HG03342 (cell line): ENCODE measurements around the gene CNTN6.
"Not testable (repeated sequence)": the region's sequence is repeated elsewhere in the genome, so short reads cannot be mapped to it uniquely, and the experiment has no call there.

ENCODE experiments used
- ATAC-seq: cut with Tn5 transposase; IDR thresholded peaks from one replicate; pipeline ENCODE4 v1.9.1; 2021; ENCODE audit warnings: mild to moderate bottlenecking, moderate library complexity; ENCODE audit not compliant: unreplicated experiment

CNTN6 gene

DNA sequence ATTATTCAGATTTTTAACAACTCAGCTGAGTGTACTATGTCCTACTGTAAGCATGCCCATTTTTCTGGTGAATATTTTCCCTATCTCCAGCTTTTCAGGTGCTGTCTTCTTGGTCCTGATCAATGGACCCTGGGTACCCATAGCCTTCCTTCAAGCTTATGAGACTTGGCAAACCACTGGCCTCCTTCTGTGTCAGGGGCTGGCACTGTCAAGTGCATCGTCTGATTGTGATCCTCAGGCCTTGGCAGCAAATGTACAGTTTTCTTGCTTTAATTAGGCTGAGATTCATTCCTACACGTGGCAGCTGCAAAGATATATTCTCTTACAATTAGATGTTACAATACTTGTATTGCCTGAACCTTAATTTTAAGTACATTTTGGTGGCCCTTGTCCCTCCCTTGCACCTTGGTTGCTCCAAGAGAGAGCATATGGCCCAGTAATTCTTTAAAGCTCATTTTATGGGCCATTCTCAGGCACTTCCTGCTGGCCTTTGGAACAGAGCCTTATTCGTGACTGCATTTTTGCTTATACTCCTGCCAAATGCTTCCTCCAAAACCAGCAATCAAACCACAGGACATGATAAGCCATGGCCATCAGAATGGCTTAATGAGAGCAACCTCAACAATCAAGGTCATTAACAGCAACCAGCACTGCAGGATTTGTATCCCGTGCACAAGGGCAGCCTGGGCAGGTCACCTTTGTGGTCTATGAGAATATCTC, 179.9 kb downstream of the CNTN6 start:
- ATAC-seq, result no peak

DNA sequence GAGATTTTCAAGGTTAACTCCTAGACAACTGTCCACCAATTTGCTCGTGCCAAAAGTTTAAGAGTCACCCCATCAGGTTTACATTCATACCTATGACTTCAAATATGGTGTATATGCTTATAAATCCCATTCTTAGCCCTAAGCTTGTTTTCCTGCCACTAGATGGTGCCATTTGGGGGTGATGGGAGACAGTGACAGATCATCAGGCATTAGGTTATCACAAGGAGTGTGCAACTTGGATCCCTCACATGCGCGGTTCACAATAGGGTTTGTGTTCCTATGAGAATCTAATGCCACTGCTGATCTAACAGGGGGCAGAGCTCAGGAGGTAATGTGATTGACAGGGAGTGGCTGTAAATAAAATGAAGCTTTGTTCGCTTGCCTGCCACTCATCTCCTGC, 182.7 kb downstream of the CNTN6 start:
- no peak for ATAC-seq

DNA sequence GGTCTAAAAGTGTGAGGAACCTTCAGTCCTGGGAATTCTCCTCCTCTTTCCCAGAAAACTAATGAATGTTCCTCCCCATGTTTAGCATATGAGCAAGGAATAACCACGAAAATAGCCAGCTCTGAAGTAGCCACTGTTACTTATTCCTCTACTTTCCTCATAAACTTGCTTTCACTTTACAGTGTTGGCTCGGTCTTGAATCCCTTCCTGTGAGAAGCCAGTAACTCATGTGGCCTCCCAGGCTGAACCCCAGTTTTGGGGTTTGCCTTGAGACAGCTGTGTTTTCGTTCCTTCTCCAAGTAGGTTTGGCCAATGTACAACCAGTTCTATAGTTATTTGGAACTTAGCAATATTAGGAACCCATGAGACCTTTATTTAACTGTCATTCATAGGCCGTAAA, 195.0 kb downstream of the CNTN6 start:
- no peak for ATAC-seq

DNA sequence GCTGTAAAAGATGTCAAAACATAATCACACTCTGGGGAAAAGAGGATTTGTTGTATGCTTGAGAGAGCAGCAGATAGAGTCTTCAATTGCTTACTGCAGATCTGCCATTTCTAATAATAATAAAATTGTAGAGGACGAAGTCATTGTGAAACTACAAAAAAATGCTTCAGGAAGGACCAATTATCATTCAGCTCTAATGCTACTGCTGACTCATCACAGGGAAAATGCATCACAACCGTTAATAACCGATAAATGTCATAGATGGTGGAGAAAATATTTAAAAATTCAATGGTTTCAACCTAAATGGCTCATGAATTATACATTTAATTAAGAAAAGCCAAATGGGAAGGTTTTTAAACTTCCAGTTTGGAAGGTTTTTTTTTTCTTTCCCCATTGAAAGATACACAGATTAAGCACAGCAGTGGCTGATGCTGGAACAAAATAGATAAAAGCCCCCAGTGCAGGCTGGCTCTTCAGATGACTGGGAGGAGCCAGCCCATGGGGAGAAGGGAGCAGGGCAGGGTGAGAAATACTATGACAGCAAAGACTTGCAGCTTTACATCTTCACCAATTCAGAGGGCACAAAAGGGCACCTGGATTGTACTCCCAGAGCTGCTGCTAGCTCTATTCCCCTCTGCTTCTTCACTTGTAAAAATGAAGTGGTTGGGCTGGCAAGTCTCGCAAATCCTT, 196.1 kb downstream of the CNTN6 start:
- ATAC-seq, result no peak

DNA sequence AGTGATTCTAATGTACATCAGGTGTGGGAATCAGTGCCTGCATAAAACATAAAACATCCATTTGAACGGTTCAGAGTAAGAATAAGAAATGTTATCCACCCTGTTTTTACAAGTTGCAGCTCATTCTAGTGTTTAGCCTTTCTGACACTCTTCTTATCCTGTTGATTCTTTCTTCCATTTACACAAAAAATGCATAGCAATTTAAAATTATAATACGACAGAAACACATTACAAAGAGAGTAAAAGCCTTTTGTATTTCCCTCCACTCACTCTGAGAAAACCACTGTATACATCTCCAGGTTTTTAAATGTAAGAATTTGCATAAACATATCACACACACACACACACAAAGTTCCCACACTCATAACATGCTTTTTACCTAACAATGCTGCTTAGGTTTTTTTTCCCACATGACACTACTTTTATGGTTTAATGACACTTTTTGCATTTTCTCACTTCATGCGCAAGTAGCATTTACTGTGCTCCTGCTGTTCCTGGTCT, 199.8 kb downstream of the CNTN6 start:
- no peak for ATAC-seq

DNA sequence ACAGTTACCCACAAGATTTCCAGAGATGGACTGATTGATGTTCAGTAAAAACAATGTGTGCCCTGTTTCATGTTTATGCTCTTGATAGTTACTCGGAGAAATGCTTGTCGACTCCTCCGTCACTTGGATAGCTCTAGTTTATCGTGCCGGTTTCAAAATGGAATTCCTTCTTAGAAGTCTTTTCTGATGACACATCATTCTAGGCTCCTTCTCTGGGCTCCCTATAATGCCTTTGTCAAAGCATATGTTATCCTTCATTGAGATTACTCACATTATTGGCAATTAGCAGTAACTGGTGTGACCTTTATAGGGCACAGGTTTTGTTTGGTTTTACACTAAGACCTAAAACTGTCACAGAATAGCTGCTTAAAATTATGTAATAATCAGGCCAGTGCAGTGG, 201.8 kb downstream of the CNTN6 start:
- ATAC-seq, result no peak

DNA sequence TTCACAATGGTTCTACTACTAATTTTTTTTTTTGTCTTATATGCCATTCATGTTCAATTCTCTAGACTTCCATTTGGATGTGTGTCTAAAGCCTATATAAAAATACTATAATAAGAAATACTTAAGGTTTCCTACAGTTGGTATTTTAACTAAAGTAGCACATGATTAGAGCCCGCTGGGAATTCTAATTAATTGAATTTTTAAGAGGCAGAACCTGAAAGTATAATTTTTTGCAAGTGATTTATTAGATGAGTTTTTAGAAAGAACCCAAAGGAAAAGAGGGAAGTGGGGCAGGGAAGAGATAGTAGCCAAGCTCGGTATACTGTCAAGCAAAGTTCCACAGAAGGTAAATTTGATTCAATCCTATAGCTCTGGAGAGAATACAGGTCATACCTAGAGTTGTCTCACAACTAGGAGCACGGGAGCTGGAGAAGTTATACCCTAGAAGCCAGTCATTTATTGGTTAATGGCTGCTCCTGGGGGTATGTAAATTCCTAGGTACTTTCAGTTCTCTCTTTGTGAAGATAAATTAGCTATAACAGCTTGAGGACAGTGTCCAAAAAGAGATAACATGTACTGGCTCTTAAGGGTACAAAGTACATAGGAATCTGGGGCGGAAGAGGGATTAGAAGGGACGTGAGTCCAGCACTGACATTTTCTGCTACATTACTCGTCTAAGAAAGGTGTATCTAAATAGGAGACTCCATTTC, 225.6 kb downstream of the CNTN6 start:
- no peak for ATAC-seq

DNA sequence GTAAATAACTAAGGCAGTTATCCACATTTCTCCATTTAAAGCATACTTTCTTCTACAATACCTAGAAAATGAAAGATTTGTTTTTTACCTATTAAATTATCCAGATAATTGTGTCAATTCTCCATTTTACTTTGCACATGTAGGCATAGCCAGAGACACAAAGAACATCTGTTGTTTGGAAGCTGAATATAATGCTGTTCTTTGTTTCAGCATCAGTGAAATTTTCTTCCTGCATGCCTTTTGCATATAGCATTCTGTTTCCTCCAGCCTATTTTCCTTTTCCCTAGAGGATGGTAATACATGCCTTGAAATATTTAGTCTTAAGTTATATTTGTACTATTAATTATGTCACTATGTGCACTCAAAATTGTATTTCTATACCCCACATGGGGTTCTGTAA, 233.7 kb downstream of the CNTN6 start:
- no peak for ATAC-seq

DNA sequence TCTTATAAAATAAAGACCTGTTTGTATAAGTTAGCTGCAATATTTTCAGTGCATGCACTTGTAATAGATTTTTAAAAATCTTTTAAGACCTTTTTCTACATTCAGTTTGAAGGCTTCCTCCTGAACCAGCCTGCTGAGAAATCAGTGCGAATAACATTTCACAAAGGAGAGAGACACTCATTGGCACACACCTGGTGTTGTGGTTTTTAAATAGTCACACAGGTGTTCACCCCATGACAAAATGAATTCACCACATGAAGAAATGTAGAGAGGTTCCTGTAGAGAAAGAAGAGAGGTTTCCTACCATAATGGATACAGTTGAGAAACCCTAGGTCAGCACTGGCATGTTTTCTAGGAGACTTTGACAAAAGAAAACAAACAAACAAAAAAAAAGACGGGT, 237.3 kb downstream of the CNTN6 start:
- no peak for ATAC-seq

DNA sequence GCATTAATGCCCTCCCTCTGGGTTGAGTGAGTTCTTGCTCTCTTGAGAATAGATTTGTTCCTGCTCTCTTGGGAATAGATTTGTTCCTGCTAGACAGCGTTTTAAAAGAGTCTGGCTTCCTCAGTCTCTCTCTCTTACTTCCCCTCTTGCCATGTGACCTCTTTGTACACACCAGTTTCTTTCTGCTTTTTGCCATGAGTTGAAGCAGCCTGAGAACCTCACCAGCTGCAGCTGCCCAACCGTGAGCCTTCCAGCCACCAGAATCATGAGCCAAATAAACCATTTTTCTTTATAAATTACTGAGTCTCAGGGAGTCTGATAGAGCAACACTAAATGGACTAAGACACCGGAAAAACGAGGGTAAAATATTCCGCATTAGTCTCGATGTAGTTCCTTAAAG, 253.6 kb downstream of the CNTN6 start:
- no peak for ATAC-seq

DNA sequence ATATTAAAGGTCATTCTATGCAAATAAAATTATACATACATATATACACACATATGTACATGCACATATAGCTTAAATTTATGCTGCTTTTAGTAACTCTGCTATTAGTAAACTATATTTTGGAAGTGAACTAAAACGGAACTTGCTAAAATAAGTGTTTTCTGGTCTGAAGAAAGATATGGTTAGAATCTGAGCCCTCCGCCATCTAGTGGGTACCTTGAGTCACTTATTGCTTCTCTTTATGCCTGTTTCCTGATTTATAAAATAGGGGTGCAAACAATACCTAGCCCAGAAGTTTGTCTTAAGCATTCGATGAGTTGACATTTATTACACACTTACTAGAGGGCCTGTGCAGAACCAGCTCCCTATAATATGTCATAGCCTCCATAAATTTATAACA, 255.7 kb downstream of the CNTN6 start:
- no peak for ATAC-seq

DNA sequence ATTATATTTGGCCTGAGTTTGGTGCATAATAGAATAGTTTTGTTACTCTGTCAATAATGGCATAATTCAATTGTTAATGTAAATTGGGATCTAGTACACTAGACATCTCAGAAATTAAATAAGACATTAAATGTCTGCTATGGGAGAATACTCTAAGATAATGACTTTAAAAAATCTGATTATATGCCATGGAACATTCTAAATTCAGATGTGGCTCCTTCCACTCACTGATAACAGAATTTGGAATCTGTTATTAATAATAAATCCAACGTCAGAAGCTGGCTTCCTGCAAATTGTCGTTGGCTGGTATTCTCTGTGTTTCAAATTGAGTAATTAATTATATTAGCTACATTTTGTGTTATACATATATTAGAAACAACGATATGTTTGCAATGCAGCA, 258.1 kb downstream of the CNTN6 start:
- no peak for ATAC-seq

DNA sequence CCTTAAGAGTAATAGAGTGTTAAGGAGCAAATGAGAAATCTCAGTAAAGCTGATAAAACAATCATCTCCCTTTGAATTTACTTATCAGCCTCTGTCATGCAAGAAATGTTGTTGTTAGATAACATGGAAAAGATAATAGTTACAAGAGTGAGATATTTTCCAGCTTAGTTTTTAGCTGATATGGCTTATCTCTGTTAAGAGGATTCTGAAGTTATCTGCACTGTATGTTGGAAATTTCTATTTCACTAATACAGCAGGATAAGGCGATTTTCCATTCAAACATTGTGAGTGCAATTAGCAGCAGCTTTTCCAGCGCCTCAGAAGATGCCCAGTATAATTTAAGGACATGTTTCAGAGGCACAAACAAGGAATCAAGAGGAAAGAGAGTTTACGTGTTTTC, 262.9 kb downstream of the CNTN6 start:
- ATAC-seq, result no peak

DNA sequence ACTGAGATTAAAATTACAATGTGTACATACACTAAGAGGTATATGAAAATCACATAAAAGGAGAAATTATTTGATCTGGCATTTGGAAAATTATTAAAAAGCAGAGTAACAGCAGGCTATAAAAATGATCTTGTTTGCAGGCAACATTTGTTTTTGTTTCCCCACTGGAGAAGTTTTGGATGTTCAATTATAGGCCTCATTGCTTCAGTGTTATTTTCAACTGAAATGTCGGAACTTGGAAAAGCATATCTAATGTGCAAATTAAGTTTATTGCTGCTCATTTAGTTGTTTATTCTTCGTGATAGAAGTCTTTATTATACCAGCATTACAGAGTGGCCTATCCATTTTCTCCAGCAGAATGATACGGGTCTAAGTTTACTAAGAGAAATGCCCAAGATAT, 263.3 kb downstream of the CNTN6 start:
- ATAC-seq, result no peak

DNA sequence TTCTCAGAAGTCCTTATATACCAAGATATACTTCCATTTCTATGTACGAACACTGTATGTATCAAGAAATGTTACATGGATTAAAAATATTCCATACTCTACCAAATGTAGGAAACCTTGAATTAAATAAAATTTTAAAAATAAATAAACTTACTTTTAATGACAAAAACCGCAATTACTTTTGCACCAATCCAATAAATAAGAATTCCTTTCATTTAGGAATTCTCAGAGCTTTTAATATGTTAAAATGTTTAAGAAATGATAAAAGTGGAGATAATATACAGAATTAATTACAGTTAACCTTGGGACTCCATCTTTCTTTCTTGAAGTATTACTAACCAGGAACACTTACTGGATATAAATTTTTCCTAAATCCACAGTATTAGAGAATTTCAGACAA, 272.7 kb downstream of the CNTN6 start:
- no peak for ATAC-seq

DNA sequence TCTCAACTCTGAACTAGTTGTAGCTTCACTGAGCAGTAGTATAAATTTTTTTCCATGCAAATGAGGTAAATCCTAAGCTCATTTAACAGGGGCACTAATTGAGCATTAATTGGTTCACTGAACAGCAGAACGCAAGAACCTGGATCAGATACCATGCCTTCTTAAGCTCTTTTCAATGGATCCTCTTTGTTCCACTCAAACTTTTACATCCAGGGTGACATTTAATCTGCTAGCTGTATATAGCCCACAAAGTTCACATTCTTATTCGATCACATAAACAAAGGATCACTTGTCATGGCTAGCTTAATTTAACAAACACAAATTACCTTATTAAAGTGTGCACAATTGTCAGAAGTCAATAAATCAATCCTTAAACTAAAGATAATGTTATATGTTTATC, 281.6 kb downstream of the CNTN6 start:
- ATAC-seq, result no peak

DNA sequence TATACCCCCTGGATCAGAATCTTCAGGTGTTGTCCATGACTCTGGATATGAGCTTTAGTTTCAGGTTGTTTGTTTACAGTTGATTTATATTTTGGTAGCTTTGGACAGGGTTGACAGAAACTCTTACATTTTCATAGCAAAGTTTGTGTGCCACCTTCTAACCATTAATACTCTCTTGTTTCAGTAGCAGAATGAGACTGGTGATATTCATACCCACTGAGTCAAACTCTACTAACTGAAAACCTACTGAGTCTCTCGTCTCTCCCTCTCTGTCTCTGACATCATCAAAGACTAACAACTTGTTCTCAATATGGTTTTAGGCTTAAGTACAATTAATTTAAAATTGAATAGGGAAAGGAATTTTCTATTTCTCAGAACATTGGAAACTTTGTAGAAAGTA, 282.3 kb downstream of the CNTN6 start:
- ATAC-seq, result no peak

DNA sequence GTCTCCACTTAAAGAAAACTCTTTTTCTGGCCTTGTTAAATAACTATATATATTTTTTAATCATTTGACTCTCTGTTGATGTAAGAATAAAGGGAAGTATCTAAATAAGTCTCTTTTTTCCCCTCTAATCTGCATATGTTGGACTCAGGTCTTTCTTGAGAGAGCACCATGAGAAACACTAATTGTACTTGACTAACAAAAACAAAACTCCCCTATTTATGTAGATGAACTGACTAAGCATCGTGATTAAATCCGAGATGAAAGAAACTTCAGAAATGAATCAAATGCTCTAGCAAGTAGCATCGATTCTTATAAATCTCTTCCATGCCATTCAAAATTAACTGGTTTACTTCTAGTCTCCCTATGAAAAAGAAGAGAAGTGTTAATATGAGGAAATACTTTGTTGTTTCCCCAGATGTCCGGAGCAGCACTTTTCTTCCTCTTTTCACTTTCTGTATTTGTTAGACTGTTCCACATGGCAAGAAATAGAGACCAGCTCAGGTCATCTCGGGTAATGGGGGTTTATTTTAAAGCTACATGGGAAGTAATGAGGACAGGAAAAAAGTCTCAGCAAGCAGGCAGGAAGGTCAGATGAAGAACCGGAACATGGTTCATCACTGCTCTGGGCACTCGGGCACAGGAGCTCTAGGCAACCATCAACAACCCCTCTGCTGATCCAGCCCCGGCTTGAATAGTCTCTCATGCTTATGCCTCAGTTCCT, 288.3 kb downstream of the CNTN6 start:
- ATAC-seq, result peak; percentile 84

DNA sequence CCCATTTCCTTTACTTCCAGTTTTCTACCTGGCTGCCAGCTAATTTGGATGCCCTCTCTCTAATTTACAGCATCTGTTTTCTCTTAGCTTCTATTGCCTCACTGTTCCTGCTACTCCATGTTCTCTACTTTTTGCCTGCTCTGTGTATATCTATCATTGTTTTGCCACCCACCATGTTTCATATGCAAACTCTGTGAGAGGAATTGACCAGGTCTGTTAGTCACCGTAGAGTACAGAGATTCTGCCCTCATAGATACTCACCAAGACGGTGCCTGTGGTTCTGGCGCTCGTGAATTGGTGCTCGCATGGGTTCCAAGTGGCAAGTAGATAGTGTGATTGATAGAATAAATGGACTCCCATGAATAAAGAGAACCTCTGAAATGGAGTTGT, 288.8 kb downstream of the CNTN6 start:
- peak; percentile 47 for ATAC-seq

DNA sequence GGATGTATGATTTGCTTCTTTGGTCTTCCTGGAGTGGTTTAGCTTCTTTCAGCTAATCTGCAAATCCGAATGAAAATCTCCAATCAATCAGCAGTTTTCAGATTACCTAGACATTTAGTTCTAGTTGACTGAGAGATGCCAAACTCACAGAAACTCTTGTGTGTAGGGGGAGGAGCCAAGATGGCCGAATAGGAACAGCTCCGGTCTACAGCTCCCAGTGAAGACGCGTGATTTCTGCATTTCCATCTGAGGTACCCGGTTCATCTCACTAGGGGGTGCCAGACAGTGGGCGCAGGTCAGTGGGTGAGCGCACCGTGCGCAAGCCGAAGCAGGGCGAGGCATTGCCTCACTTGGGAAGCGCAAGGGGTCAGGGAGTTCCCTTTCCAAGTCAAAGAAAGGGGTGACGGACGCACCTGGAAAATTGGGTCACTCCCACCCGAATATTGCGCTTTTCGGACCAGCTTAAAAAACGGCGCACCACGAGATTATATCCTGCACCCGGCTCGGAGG, 294.6 kb downstream of the CNTN6 start:
- not testable (repeated sequence) for ATAC-seq

DNA sequence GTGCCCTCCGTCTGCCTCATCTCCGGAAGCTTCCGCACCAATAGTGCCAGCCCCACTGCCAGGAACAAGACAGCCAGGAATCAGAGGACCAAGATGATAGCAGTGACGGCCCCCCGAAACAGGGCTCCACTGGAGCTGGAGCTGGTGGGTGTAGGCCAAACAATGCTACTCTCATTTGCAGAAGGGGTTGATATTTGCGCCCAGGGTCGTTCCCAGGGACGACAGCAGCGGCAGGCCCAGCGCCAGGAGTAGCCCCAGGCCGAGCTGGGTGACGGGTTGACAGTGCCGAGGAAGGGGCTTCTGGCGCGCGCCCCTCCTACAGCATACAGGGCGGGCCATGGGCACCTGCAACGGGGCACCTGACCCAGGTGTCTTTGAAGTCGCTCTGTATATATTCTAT, 301.4 kb downstream of the CNTN6 start:
- ATAC-seq, result no peak
